HFFc6 (cell line): Measurements from ENCODE around the gene PRKG1. TPM values are rescaled to one million over a fixed set of nuclear protein-coding genes. Genes with fewer than 3 reads are reported as not detected.

Experiments
- DNase-seq: peaks from one replicate; pipeline ENCODE4 v3.0.0-alpha.2; 2018
- H3K27ac Mint-ChIP-seq: 2 replicates; pipeline ENCODE4 v1.8.0; 2020; ENCODE audit warnings: mild to moderate bottlenecking, mixed read lengths
- H3K27me3 Mint-ChIP-seq: 2 replicates; pipeline ENCODE4 v1.8.0; 2021; ENCODE audit warnings: mild to moderate bottlenecking, moderate library complexity, mixed read lengths; ENCODE audit not compliant: insufficient read depth
- H3K36me3 Mint-ChIP-seq: 2 replicates; pipeline ENCODE4 v1.8.0; 2021; ENCODE audit warnings: low read depth, mixed read lengths
- H3K4me1 Mint-ChIP-seq: 2 replicates; pipeline ENCODE4 v1.8.0; 2020; ENCODE audit warnings: low read depth, mixed read lengths
- H3K4me3 Mint-ChIP-seq: 2 replicates; pipeline ENCODE4 v1.8.0; 2020; ENCODE audit warnings: mild to moderate bottlenecking, moderate library complexity, mixed read lengths
- H3K9me3 Mint-ChIP-seq: 2 replicates; pipeline ENCODE4 v1.8.0; 2020; ENCODE audit warnings: mild to moderate bottlenecking, mixed read lengths
- CTCF ChIP-seq: fragments of 200-600 bp; sonication (generic); IDR thresholded peaks from 2 replicates; pipeline ENCODE4 v1.5.0; 2021; ENCODE audit warnings: antibody characterized with exemption, mild to moderate bottlenecking
- total RNA-seq, 6 experiments: library from RNA; stranded (reverse); fragmentation: NEBNext Ultra II Directional; extraction: Animal tissue kit (Norgen Biotek cat#: 25700); gene quantifications; 2 replicates in 1 of 6; 3 replicates in 5 of 6; pipeline ENCODE4 v1.2.3, GENCODE V29; 2021

Gene PRKG1
- total RNA-seq, 6 experiments from 2014 or later = 9.3 to 10.1 (median 9.8) TPM

GRCh38 chr10:51861731-51862130 is 787.4 kb downstream of the PRKG1 start:
- H3K36me3 Mint-ChIP-seq = no peaks in the 10 kb centered on the region
- TF ChIP-seq CTCF = no peak
- H3K4me3 Mint-ChIP-seq = no peak overlapping the region
- 0 out of 2 replicates have a peak, but pooled peaks cover under 1% of the 10 kb centered on the region for H3K27me3 Mint-ChIP-seq
- no peaks in the 10 kb centered on the region for H3K9me3 Mint-ChIP-seq
- no peak overlapping the region for H3K27ac Mint-ChIP-seq
- H3K4me1 Mint-ChIP-seq = peaks cover 15% of the 10 kb centered on the region
- DNase-seq = no peak

DNA sequence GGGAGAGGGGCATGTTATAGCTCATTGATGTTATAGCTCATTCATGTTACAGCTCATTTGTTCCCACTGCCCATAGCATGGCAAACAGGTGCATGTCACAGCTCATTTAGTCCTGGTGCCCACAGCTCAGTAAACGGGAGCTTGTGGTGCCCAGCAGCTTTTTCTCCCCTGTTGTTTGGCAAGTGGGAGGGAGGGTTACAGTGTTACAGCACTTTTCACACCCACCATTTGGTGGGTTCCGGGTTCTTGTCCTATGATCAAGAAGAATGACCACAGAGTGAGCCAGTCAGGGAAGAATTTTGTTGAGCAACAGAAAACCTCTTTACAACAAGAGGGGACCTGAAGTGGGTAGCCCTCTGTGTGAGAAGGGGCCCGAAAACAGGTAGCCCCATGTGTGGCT is 787.9 kb downstream of the PRKG1 start:
- Mint-ChIP-seq H3K36me3 (no peaks in the 10 kb centered on the region), H3K4me3 (no peak overlapping the region), H3K27ac (no peak overlapping the region), H3K9me3 (no peaks in the 10 kb centered on the region), H3K4me1 (peaks cover 19% of the 10 kb centered on the region), H3K27me3 (no peaks in the 10 kb centered on the region)
- no peak for TF ChIP-seq CTCF
- DNase-seq = no peak

DNA sequence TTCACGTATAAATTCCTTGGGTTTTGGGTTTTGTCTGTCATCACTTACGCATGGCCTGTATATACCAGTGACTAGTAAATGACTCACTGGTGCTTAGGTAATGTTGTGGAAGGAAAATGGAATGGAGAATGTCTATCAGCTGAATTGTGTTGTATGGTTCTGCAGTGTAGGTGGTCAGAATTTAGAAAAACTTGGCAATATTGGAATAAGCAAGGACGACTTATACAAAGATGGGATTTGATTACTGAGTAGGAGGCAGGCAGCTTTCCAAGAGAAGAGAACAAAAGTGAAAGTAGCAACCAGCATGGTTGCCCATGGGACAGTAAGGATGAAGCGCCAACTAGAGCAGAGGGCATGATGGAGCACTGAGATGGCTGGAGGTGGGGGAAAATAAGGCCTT is 793.7 kb downstream of the PRKG1 start:
- no peak for TF ChIP-seq CTCF
- peak; percentile 66 for DNase-seq
- Mint-ChIP-seq H3K36me3 (no peaks in the 10 kb centered on the region), H3K27ac (peak overlapping the region; percentile 67), H3K9me3 (no peaks in the 10 kb centered on the region), H3K4me1 (peaks cover 18% of the 10 kb centered on the region), H3K27me3 (no peaks in the 10 kb centered on the region), H3K4me3 (peak overlapping the region; percentile 81)

DNA sequence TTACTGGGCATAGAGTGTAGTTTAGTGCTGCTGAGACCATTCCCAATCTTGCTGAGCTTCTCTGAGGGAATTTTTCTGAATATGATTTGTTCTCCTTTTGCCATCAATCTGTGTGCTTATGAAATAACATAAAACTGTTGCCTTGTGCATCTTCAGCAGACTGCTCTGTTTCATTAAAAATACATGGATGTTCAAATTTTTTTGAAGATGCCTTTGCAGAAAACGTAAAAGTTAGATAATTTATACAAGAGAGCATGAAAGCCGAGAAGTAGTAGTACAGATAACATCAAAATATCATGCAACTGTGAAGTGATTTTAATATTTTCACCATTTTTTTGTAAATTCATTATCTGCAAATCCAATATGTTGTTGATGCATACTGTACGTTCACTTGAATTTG is 799.8 kb downstream of the PRKG1 start:
- Mint-ChIP-seq H3K36me3 (peaks cover 10% of the 10 kb centered on the region), H3K9me3 (peaks cover 10% of the 10 kb centered on the region), H3K4me1 (peaks cover 7% of the 10 kb centered on the region), H3K4me3 (no peak overlapping the region), H3K27ac (no peak overlapping the region), H3K27me3 (peaks cover 2% of the 10 kb centered on the region; the same call in 1 of the 2 replicates)
- TF ChIP-seq CTCF = no peak
- DNase-seq = no peak

DNA sequence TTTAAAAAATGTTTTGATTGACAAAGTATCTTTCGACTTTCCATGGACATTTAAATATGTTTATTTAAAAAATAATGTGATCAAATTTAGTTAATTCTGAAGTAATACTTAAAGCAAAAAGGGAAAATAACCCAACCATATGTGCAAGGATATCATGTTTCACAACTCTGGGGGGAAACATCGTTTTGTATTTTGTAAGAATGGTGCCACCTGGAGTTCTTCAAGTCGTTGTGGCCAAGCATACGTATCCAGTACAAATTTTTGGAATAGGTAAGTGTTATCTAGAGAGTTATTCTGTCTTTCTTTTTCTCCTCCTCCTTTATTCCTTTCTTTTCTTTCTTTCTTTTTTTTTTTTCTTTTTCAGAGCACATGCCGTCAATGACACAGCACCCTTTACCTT is 801.3 kb downstream of the PRKG1 start:
- H3K36me3 Mint-ChIP-seq = peaks cover 11% of the 10 kb centered on the region
- H3K27me3 Mint-ChIP-seq = peaks cover 2% of the 10 kb centered on the region; the same call in 1 of the 2 replicates
- no peak for TF ChIP-seq CTCF
- DNase-seq = no peak
- no peak overlapping the region for H3K4me3 Mint-ChIP-seq
- no peak overlapping the region for H3K27ac Mint-ChIP-seq
- H3K4me1 Mint-ChIP-seq = peaks cover 14% of the 10 kb centered on the region
- H3K9me3 Mint-ChIP-seq = peaks cover 13% of the 10 kb centered on the region

GRCh38 chr10:51876503-51876902 is 802.2 kb downstream of the PRKG1 start:
- no peak for DNase-seq
- Mint-ChIP-seq H3K4me1 (peaks cover 14% of the 10 kb centered on the region), H3K27ac (no peak overlapping the region), H3K4me3 (no peak overlapping the region), H3K9me3 (peaks cover 13% of the 10 kb centered on the region), H3K36me3 (peaks cover 11% of the 10 kb centered on the region), H3K27me3 (peaks cover 2% of the 10 kb centered on the region; the same call in 1 of the 2 replicates)
- no peak for TF ChIP-seq CTCF
